ENCODE results near the gene ESYT2.

Gene ESYT2

GRCh38 chr7:158820656-158821055 is 8.7 kb downstream of the ESYT2 start:
- peak; percentile 58 for DNase-seq (ENCODE audit: low read depth)
- no peak overlapping the region for H3K4me3 ChIP-seq (ENCODE audit: control insufficient read depth, low read depth, low read length)
- no peak for TF ChIP-seq CTCF (conservative IDR thresholded peaks at IDR 0.05; ENCODE audit: control insufficient read depth, insufficient read depth, low read depth, low read length)

- peak; percentile 49 for DNase-seq (ENCODE audit: low read depth)
- no peak overlapping the region for H3K4me3 ChIP-seq (ENCODE audit: control insufficient read depth, low read depth, low read length)
- TF ChIP-seq CTCF (conservative IDR thresholded peaks at IDR 0.05; ENCODE audit: control insufficient read depth, insufficient read depth, low read depth, low read length) = no peak
Measured at GRCh38 chr7:158819571-158820203, 9.6 kb downstream of the ESYT2 start.

- no peak for TF ChIP-seq CTCF (conservative IDR thresholded peaks at IDR 0.05; ENCODE audit: control insufficient read depth, insufficient read depth, low read depth, low read length)
- DNase-seq (ENCODE audit: low read depth) = peak; percentile 99
- peak overlapping the region; percentile 40 for H3K4me3 ChIP-seq (ENCODE audit: control insufficient read depth, low read depth, low read length)
Measured at GRCh38 chr7:158818325-158819213, 10.7 kb downstream of the ESYT2 start.

- no peak for DNase-seq (ENCODE audit: low read depth)
- H3K4me3 ChIP-seq (ENCODE audit: control insufficient read depth, low read depth, low read length) = no peak overlapping the region
- no peak for TF ChIP-seq CTCF (conservative IDR thresholded peaks at IDR 0.05; ENCODE audit: control insufficient read depth, insufficient read depth, low read depth, low read length)
Measured at GRCh38 chr7:158816995-158817394, 12.3 kb downstream of the ESYT2 start.

GRCh38 chr7:158816271-158816670 is 13.0 kb downstream of the ESYT2 start:
- no peak for TF ChIP-seq CTCF (conservative IDR thresholded peaks at IDR 0.05; ENCODE audit: control insufficient read depth, insufficient read depth, low read depth, low read length)
- no peak overlapping the region for H3K4me3 ChIP-seq (ENCODE audit: control insufficient read depth, low read depth, low read length)
- no peak for DNase-seq (ENCODE audit: low read depth)

- TF ChIP-seq CTCF (conservative IDR thresholded peaks at IDR 0.05; ENCODE audit: control insufficient read depth, insufficient read depth, low read depth, low read length) = no peak
- H3K4me3 ChIP-seq (ENCODE audit: control insufficient read depth, low read depth, low read length) = no peak overlapping the region
Measured at GRCh38 chr7:158815800-158816128, 13.5 kb downstream of the ESYT2 start.

More at GRCh38 chr7:158815800-158816128, 13.5 kb downstream of the ESYT2 start:
- DNase-seq (ENCODE audit: low read depth) = no peak
